HCT116 (cell line): ENCODE data around the gene GTF2H4. TPM values are rescaled to one million over a fixed set of nuclear protein-coding genes. Genes with fewer than 3 reads are reported as not detected.
"Not testable (repeated sequence)": the region's sequence is repeated elsewhere in the genome, so short reads cannot be mapped to it uniquely, and the experiment has no call there.

Source experiments
- ATAC-seq: fragments of 200-7000 bp; cut with Tn5 transposase; 2 replicates; pipeline ENCODE4 v1.9.1; 2020; ENCODE audit warnings: mild to moderate bottlenecking, moderate library complexity
- BruUV-seq: library from RNA; stranded (reverse); fragments of 400-500 nt; replicated peaks from 2 replicates; lab custom pipeline; 2021; lab: Mats Ljungman, UMichigan
- CTCF ChIA-PET: fragments of 300-600 bp; sonication (Branson Sonifier 250); formaldehyde crosslinking; loops from one replicate; lab custom pipeline; 2021; ENCODE audit warnings: antibody characterized with exemption; lab: Charles Lee
- POLR2A ChIA-PET: fragments of 300-600, 350-600 bp; sonication (Branson Sonifier 250); formaldehyde crosslinking; loops from one replicate; lab custom pipeline; 2021; ENCODE audit warnings: antibody characterized with exemption; lab: Charles Lee
- RAD21 ChIA-PET, 2 experiments: fragments of 300-600 bp; sonication (Branson Sonifier 250); formaldehyde crosslinking; loops; one replicate each; lab custom pipeline; 2023; ENCODE audit warnings: low total read pairs in 2 of 2; ENCODE audit not compliant: uncharacterized antibody in 2 of 2, unreplicated experiment in 2 of 2, low non-redundant PET in 1 of 2; lab: Charles Lee
- DNase-seq: peaks from one replicate; pipeline ENCODE4 v3.0.0-alpha.2; 2010; ENCODE audit warnings: low read depth, low spot score
- H2AFZ ChIP-seq: fragments of 200-600 bp; shearing (Covaris generic), sonication (generic); 2 replicates; pipeline ENCODE4 v1.6.1; 2017; ENCODE audit warnings: low read depth, mixed run types, mixed read lengths, antibody characterized with exemption, low read length; ENCODE audit not compliant: poor library complexity, severe bottlenecking
- H3K27ac ChIP-seq: 2 replicates; pipeline ENCODE4 v1.5.1; 2012; ENCODE audit warnings: low read depth, low read length
- H3K27me3 ChIP-seq: fragments of 200-600 bp; sonication (generic); 2 replicates; pipeline ENCODE4 v1.6.1; 2016; ENCODE audit warnings: mixed run types, low read length, mixed read lengths; ENCODE audit not compliant: insufficient read depth
- H3K36me3 ChIP-seq, 2 experiments: fragments of 200-500 bp in 1 of 2; fragments of 200-600 bp in 1 of 2; sonication (Bioruptor generic) in 1 of 2; sonication (generic) in 1 of 2; 2 replicates each; pipeline versions ENCODE4 v1.5.1 to v1.6.1; 2014 to 2016; ENCODE audit warnings: low read length in 2 of 2, inconsistent platforms in 1 of 2, mixed read lengths in 1 of 2, mixed run types in 1 of 2; ENCODE audit not compliant: insufficient read depth in 2 of 2, control insufficient read depth in 1 of 2
- H3K4me1 ChIP-seq, 2 experiments: fragments of 200-600 bp in 1 of 2; sonication (generic) in 1 of 2; 2 replicates each; pipeline versions ENCODE4 v1.5.1 to v1.6.1; 2012 to 2017; ENCODE audit warnings: low read length in 2 of 2, inconsistent platforms in 1 of 2, mild to moderate bottlenecking in 1 of 2, mixed read lengths in 1 of 2, mixed run types in 1 of 2, moderate library complexity in 1 of 2; ENCODE audit not compliant: insufficient read depth in 2 of 2, control insufficient read depth in 1 of 2
- H3K4me2 ChIP-seq: fragments of 200-600 bp; sonication (generic); 2 replicates; pipeline ENCODE4 v1.6.1; 2017; ENCODE audit warnings: mixed run types, low read length, mixed read lengths
- H3K4me3 ChIP-seq, 2 experiments: fragments of 200-600 bp in 1 of 2; sonication (generic) in 1 of 2; replicated peaks in 1 of 2; 2 replicates each; pipeline ENCODE4 v1.5.1; 2011 to 2016; ENCODE audit warnings: low read length in 2 of 2, control low read depth in 1 of 2, low read depth in 1 of 2, mild to moderate bottlenecking in 1 of 2, mixed read lengths in 1 of 2, mixed run types in 1 of 2
- H3K79me2 ChIP-seq: fragments of 200-600 bp; sonication (generic); 2 replicates; pipeline ENCODE4 v1.6.1; 2017; ENCODE audit warnings: mild to moderate bottlenecking, mixed run types, low read length, moderate library complexity, mixed read lengths; ENCODE audit not compliant: insufficient read depth
- H3K9ac ChIP-seq: fragments of 200-600 bp; sonication (generic); 2 replicates; pipeline ENCODE4 v1.6.1; 2016; ENCODE audit warnings: low read length, mixed read lengths
- H3K9me2 ChIP-seq: fragments of 200-600 bp; sonication (generic), shearing (Covaris generic); 2 replicates; pipeline ENCODE4 v1.6.1; 2017; ENCODE audit warnings: mixed run types, mild to moderate bottlenecking, moderate library complexity; ENCODE audit not compliant: insufficient read depth
- H3K9me3 ChIP-seq, 2 experiments: fragments of 200-500 bp in 1 of 2; fragments of 200-600 bp in 1 of 2; sonication (Bioruptor generic) in 1 of 2; sonication (generic) in 1 of 2; 2 replicates each; pipeline ENCODE4 v1.6.1; 2014 to 2017; ENCODE audit warnings: low read length in 2 of 2, mixed read lengths in 2 of 2, inconsistent platforms in 1 of 2, low read depth in 1 of 2, mild to moderate bottlenecking in 1 of 2, mixed run types in 1 of 2, moderate library complexity in 1 of 2; ENCODE audit not compliant: control insufficient read depth in 1 of 2, insufficient read depth in 1 of 2
- H4K20me1 ChIP-seq: fragments of 200-600 bp; sonication (generic), shearing (Covaris generic); 2 replicates; pipeline ENCODE4 v1.6.1; 2017; ENCODE audit warnings: mixed run types, mild to moderate bottlenecking, moderate library complexity; ENCODE audit not compliant: insufficient read depth
- CBX3 ChIP-seq: IDR thresholded peaks from 2 replicates; pipeline ENCODE4 v1.6.1; 2012; ENCODE audit warnings: low read depth
- CTCF ChIP-seq, 3 experiments: fragments of 200-600 bp in 1 of 3; sonication (generic) in 1 of 3; IDR thresholded peaks in 2 of 3; conservative IDR thresholded peaks in 1 of 3; 2 replicates each; pipeline ENCODE4 v1.5.1; 2012 to 2017; ENCODE audit warnings: low read depth in 2 of 3, low read length in 2 of 3, antibody characterized with exemption in 1 of 3, borderline replicate concordance in 1 of 3, control low read depth in 1 of 3, mild to moderate bottlenecking in 1 of 3, mixed read lengths in 1 of 3, mixed run types in 1 of 3, moderate library complexity in 1 of 3; ENCODE audit not compliant: insufficient read depth in 1 of 3
- EGR1 ChIP-seq: IDR thresholded peaks from 2 replicates; pipeline ENCODE4 v1.6.1; 2012; ENCODE audit warnings: low read depth
- ZFX ChIP-seq: fragments of 450-650 bp; IDR thresholded peaks from 2 replicates; pipeline ENCODE4 v1.6.1; 2017
- intact Hi-C: fragments of 100-400 bp; cut with micrococcal nuclease; formaldehyde crosslinking; loops from 2 replicates; pipeline ENCODE4 v1.10.0; 2022
- total RNA-seq: library from RNA; stranded (reverse); gene quantifications from one replicate; pipeline ENCODE4 v1.2.1, GENCODE V29; 2021; ENCODE audit not compliant: unreplicated experiment
- TF ChIP-seq, protein P1 (sequence below): IDR thresholded peaks from 2 replicates; pipeline ENCODE4 v1.6.1; 2011; ENCODE audit warnings: mild to moderate bottlenecking, low read length, moderate library complexity; ENCODE audit not compliant: insufficient replicate concordance; ENCODE audit errors: extremely low read depth
- TF ChIP-seq, protein P2 (sequence below): IDR thresholded peaks from 2 replicates; pipeline ENCODE4 v1.6.1; 2012

The GTF2H4 gene
- total RNA-seq, 1 experiment from 2014 or later: 59.7 TPM

- no peak for TF ChIP-seq ZFX
- TF ChIP-seq, protein P1, sequence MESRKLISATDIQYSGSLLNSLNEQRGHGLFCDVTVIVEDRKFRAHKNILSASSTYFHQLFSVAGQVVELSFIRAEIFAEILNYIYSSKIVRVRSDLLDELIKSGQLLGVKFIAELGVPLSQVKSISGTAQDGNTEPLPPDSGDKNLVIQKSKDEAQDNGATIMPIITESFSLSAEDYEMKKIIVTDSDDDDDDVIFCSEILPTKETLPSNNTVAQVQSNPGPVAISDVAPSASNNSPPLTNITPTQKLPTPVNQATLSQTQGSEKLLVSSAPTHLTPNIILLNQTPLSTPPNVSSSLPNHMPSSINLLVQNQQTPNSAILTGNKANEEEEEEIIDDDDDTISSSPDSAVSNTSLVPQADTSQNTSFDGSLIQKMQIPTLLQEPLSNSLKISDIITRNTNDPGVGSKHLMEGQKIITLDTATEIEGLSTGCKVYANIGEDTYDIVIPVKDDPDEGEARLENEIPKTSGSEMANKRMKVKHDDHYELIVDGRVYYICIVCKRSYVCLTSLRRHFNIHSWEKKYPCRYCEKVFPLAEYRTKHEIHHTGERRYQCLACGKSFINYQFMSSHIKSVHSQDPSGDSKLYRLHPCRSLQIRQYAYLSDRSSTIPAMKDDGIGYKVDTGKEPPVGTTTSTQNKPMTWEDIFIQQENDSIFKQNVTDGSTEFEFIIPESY: no peak
- no peak for TF ChIP-seq EGR1
These were observed 5.3 kb upstream of the GTF2H4 start (continued) for GRCh38 chr6:30902709-30903108.

GRCh38 chr6:30903236-30903635, 4.8 kb upstream of the GTF2H4 start:
- Histone ChIP-seq H3K9ac (no peak overlapping the region), H3K36me3 (peaks cover 4 to 10% of the 10 kb centered on the region in 2 experiments; a peak in 2 of 4 replicates), H3K9me2 (no peaks in the 10 kb centered on the region), H3K4me1 (peaks cover 3 to 8% of the 10 kb centered on the region in 2 experiments; a peak in 3 of 4 replicates), H3K27ac (no peak overlapping the region), H3K4me3 (no peak overlapping the region), H4K20me1 (no peaks in the 10 kb centered on the region), H3K27me3 (no peaks in the 10 kb centered on the region), H2AFZ (no peak overlapping the region), H3K9me3 (no peaks in the 10 kb centered on the region), H3K4me2 (no peak overlapping the region), H3K79me2 (peaks cover 2% of the 10 kb centered on the region)
- ATAC-seq: no peak
- TF ChIP-seq CTCF (IDR thresholded peaks at IDR 0.05 in 2 of 3, conservative IDR thresholded peaks at IDR 0.05 in 1 of 3; ENCODE audit: borderline replicate concordance in 1 of 3, insufficient read depth in 1 of 3, low read depth in 2 of 3, low read length in 2 of 3): no peak
- no peak for TF ChIP-seq CBX3
- TF ChIP-seq, protein P2, sequence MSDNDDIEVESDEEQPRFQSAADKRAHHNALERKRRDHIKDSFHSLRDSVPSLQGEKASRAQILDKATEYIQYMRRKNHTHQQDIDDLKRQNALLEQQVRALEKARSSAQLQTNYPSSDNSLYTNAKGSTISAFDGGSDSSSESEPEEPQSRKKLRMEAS: no peak
- intact Hi-C loops: no loop called here
- RAD21 ChIA-PET: no interaction called here
- no TSS peak for BruUV-seq
- no peak for DNase-seq
- POLR2A ChIA-PET: no interaction called here
- CTCF ChIA-PET: no interaction called here

- BruUV-seq: TSS peak; percentile 38
- peak overlapping the region; percentile 93 for H3K9ac ChIP-seq
- CTCF ChIA-PET: interaction anchor here (1.0 to 2.7 kb wide), 5 partner anchors 11 to 180 kb away, joined by 3 to 10 read pairs (median 5); no protein-coding TSS in a partner anchor
These were observed 683 bp upstream of the GTF2H4 start for GRCh38 chr6:30907290-30907757.

More at GRCh38 chr6:30907290-30907757, 683 bp upstream of the GTF2H4 start:
- RAD21 ChIA-PET: interaction anchor here (0.8 to 1.0 kb wide), 3 partner anchors 24 to 208 kb away, joined by 3 to 9 read pairs (median 3); partner anchors contain the start of gene DDR1 (in 1 of the 2)
- H2AFZ ChIP-seq, H4K20me1 ChIP-seq, H3K9me2 ChIP-seq, H3K27me3 ChIP-seq, DNase-seq, ATAC-seq, H3K9me3 ChIP-seq, intact Hi-C loops: not testable (repeated sequence)
- peaks cover 15% of the 10 kb centered on the region for H3K79me2 ChIP-seq
- POLR2A ChIA-PET: interaction anchor here (0.7 to 1.6 kb wide), 8 partner anchors 11 to 172 kb away, joined by 3 to 6 read pairs (median 3); no protein-coding TSS in a partner anchor
- H3K27ac ChIP-seq: peak overlapping the region; percentile 45; the same call in 1 of the 2 replicates
- peaks cover 8 to 16% of the 10 kb centered on the region in 2 experiments; a peak in 3 of 4 replicates for H3K4me1 ChIP-seq
- H3K4me3 ChIP-seq: peak overlapping the region; percentile 99
- peak overlapping the region; percentile 94 for H3K4me2 ChIP-seq
- H3K36me3 ChIP-seq: peaks cover 15 to 23% of the 10 kb centered on the region in 2 experiments; a peak in 3 of 4 replicates
